Suprapubic skin (tissue), 3 donors: ENCODE data around the gene DNTT.

Experiments
- POLR2AphosphoS5 ChIP-seq, 3 donors: sonication (generic); formaldehyde crosslinking; IDR thresholded peaks; one replicate each; pipeline ENCODE4 v1.6.1; 2017; ENCODE audit warnings: antibody characterized with exemption in 3 of 3
- TF ChIP-seq, protein P1 (sequence below), 2 donors: fragments of 200-600 bp in 1 of 2; fragments of 450-650 bp in 1 of 2; sonication (generic) in 1 of 2; IDR thresholded peaks; one replicate each; pipeline ENCODE4 v1.5.1; 2016 to 2019; ENCODE audit warnings: antibody characterized with exemption in 2 of 2, mild to moderate bottlenecking in 1 of 2, moderate library complexity in 1 of 2

DNA sequence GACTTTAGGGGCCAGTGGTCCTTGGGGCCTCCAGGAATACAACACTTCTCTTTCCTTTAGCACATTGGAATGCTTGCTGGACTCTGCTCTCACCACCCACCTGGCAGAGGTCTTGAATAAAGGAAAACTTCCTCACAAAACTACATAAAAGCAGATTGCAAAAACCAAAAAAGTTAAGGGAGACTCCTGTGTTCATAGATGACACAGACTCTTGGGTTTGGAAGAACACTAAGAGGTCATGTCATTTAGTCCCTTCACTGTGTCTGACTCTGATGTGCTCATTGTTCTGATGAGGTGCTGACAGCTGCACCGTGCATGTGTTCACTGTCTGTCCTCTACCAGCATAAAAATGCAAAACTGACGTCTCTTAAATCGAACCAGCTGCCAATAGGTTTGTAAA lies 44.2 kb upstream of the DNTT start:
- TF ChIP-seq, protein P1, sequence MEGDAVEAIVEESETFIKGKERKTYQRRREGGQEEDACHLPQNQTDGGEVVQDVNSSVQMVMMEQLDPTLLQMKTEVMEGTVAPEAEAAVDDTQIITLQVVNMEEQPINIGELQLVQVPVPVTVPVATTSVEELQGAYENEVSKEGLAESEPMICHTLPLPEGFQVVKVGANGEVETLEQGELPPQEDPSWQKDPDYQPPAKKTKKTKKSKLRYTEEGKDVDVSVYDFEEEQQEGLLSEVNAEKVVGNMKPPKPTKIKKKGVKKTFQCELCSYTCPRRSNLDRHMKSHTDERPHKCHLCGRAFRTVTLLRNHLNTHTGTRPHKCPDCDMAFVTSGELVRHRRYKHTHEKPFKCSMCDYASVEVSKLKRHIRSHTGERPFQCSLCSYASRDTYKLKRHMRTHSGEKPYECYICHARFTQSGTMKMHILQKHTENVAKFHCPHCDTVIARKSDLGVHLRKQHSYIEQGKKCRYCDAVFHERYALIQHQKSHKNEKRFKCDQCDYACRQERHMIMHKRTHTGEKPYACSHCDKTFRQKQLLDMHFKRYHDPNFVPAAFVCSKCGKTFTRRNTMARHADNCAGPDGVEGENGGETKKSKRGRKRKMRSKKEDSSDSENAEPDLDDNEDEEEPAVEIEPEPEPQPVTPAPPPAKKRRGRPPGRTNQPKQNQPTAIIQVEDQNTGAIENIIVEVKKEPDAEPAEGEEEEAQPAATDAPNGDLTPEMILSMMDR (IDR thresholded peaks at IDR 0.05), result no peak
- TF ChIP-seq POLR2AphosphoS5 (IDR thresholded peaks at IDR 0.05), result no peak
